NB4 (cell line): ENCODE measurements around the gene ADISSP.

ENCODE experiments used
- CTCF ChIP-seq: IDR thresholded peaks from one replicate; pipeline ENCODE4 v1.5.1; 2012; ENCODE audit warnings: low read depth, low read length
- MYC ChIP-seq: IDR thresholded peaks from 2 replicates; pipeline ENCODE4 v1.6.1; 2011; ENCODE audit warnings: low read depth, low read length
- POLR2A ChIP-seq: IDR thresholded peaks from 2 replicates; pipeline ENCODE4 v1.6.1; 2011; ENCODE audit warnings: mild to moderate bottlenecking; ENCODE audit not compliant: insufficient read length; ENCODE audit errors: extremely low read depth
- TF ChIP-seq, protein P1 (sequence below): IDR thresholded peaks from 2 replicates; pipeline ENCODE4 v1.6.1; 2011; ENCODE audit warnings: low read depth, low read length

DNA sequence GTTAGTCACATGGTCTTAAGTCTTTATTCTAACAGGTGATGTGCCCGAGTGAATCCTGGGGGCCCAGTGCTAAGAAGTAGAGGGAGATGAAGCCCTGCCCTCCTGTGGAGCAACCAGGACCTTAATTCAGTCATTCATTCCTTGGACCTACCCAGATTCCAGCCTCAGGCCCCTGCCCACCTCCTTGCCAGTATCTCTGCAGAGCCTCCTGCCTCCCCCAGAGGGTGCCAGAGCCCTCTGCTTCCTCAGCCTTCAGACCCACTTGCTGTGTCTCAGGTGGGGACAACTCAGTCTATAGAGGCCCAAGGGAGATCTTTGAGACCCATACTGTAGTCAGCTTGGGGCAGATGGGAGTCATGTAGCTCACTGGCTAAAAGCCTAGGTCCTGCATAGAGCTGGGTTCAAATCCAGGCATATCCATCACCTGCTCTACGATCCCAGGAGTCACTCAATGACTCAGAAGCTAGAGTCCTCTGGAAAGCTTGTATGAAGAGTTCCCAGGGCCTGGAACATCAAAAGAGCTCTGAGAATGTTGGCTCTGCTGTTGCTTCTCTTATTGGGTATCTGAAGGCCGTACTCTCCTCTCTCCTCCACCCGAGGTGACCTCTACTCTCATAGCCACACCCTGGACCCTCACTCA, 51.2 kb downstream of the ADISSP start:
- TF ChIP-seq POLR2A: no peak
- peak; percentile 88 for TF ChIP-seq CTCF
- no peak for TF ChIP-seq MYC
- TF ChIP-seq, protein P1, sequence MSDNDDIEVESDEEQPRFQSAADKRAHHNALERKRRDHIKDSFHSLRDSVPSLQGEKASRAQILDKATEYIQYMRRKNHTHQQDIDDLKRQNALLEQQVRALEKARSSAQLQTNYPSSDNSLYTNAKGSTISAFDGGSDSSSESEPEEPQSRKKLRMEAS: no peak
